Activated CD8-positive, alpha-beta memory T cell treated with anti-CD3 and anti-CD28 coated beads for 4 hours (primary cell): ENCODE measurements around the gene FMN1.

Source experiments
- DNase-seq, 2 donors: peaks; one replicate each; pipeline ENCODE4 v3.0.0-alpha.2; 2020; ENCODE audit warnings: low read depth in 2 of 2

The FMN1 gene

GRCh38 chr15:32826685-32827084 is 367.8 kb downstream of the FMN1 start:
- no peak for DNase-seq

GRCh38 chr15:32825219-32825618 is 369.3 kb downstream of the FMN1 start:
- no peak for DNase-seq

- DNase-seq: no peak
These were observed 369.7 kb downstream of the FMN1 start for GRCh38 chr15:32824777-32825176.

- no peak for DNase-seq
These were observed 370.8 kb downstream of the FMN1 start for GRCh38 chr15:32823750-32824149.

- no peak for DNase-seq
These were observed 371.8 kb downstream of the FMN1 start for GRCh38 chr15:32822739-32823138.

GRCh38 chr15:32819448-32819847 is 375.1 kb downstream of the FMN1 start:
- no peak for DNase-seq

DNA sequence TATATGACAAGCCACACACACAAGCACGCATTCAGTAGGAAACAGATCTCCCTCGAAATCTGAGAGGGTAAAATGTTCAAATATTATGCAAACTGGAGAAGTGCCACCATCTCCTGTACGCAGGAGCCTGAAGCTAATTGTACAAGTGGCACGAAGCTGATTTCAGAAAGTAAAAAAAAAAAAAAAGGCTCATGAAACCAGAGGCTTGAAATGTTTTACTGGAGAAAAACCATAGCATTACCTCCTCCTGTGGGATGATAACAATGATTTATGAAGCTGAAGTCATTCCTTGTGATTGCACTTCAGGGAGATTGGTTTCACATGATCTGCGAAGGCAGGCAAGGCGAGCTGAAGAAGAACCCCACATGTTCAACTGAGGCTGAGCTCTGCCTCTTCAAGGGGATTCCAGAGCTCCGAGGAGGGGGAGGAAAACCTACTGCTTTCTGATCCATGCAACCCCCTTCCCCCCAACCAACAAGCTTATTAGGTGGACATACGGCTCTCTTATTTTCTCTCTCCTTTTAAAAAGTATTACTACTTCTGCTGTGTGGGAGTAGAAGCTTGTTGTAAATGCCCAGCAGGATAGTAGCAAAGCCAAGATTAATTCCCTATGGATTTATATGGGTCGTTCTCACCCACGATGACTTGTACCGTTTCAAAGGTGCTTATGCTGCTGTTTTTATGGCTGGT is 375.6 kb downstream of the FMN1 start:
- no peak for DNase-seq

DNA sequence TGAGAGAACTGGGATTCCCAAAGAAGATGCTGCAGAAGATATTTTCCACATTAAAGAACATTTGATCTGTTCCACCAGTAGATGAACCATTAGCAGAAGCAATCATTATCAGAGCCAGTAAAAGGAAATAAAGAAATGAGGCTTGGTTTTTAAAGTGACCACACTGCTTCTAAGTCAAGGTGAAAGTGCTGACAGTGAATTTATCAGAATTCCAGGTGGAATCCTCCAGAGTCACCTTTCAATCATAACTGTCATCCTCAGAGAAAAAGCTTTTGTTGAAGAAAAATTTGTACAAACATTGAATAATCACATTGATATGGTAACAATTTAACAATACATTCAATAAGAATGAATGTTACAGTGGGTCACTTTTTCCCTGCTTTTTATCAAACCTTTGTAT is 376.9 kb downstream of the FMN1 start:
- DNase-seq: no peak

DNA sequence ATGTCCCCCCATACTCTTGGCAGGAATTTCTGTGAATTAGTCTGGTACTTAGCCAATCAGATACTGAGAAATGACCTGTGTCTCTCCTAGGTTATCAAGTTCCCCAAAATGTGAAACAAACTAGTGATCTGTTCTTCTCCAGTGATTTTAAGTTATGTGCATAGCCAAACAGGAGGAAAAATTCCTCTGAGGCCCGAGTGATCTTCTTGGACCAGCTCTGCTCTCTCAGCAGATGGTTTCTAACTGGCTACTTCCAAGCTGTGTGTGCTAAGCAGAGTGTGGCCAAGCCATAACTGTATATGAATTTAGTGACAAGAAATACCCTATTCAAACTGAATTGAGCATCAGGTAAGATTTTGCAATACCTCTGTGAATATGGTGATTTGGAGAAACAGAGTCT is 387.2 kb downstream of the FMN1 start:
- DNase-seq: no peak

DNA sequence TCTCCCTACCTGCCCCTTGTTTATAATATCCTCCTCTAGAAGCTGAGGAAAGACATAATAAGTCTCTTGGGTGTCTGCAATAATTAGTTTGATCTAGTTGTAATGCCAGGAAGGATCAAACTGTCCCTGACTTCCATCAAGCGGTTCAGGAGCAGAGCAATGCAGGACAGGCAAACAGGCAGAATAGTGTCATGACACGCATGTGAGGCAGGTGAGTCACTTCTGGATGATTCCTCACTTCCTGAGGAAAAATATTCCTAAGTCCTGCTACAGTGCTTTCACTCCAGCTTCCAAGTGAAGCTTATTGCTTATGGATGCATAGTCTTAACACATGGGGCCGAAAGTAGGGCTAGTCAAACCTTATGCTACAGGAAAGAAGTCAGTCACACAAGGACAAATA is 390.9 kb downstream of the FMN1 start:
- DNase-seq: no peak

GRCh38 chr15:32802286-32802936 is 392.1 kb downstream of the FMN1 start:
- no peak for DNase-seq

DNA sequence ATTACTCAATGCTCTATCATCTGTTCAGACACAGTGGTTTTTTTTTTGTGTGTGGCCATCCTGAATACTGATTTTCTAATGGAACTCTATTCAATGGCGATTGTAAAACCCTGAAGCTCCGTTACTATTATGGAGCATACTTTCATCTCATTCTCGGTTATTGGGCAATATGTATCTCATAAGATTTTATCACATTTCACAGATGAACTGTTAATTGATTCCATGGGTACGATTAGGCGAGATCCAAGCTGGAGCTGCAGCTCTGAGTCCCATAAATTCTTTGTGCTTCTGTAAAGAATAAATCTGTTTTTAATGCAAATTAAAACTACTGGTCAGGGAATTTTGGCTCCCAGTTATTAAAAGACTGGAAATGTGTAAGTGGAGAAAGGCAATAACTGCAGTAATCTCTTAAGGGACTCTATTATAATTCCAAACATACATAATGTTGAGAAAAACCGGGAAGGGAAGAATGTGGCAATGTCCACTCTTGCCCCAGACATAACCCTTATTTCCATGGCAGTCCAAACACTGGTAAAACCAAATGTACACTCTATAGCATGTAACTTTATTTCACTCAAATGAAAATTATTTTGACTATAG is 394.5 kb downstream of the FMN1 start:
- no peak for DNase-seq

DNA sequence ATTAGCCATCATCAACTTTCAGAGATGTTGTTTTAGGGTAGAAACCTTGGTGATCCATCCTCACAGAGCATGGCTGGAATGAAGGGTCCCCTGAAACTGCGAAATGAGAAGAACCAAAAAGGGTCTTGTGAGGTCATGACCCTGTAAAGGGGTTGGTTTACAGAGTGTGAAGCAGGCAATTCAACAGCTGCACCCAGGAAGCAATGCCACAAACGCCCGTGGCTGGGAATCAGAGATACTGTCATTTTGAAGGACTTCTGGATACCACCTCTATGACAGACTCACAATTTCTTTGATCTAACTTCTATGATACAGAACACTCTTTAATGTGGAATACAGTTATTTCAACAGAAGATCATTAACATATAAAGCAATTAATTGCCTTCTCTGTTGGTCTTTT is 397.7 kb downstream of the FMN1 start:
- no peak for DNase-seq

GRCh38 chr15:32794973-32795372 is 399.5 kb downstream of the FMN1 start:
- no peak for DNase-seq

- no peak for DNase-seq
These were observed 402.1 kb downstream of the FMN1 start for GRCh38 chr15:32792436-32792835.

- no peak for DNase-seq
These were observed 404.0 kb downstream of the FMN1 start for GRCh38 chr15:32790352-32790999.

DNA sequence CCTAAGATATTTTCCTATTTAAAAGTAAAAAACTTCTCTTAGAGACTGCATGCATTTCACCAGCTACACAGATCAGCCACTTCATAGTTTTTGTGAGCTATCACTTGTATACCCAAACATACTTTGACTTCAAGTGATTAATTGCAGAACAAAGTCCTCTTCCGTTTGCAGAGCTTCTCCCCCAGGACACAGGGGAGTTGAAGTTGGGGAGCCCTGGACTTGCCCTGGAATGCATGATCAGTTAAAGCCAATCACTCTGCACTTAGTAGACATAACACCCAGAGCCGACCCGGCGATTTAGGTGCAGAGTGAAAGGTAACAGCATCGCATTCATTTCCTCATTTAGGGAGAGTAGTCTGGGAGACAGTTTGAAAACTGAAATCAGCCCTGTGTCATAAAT is 406.6 kb downstream of the FMN1 start:
- DNase-seq: no peak

DNA sequence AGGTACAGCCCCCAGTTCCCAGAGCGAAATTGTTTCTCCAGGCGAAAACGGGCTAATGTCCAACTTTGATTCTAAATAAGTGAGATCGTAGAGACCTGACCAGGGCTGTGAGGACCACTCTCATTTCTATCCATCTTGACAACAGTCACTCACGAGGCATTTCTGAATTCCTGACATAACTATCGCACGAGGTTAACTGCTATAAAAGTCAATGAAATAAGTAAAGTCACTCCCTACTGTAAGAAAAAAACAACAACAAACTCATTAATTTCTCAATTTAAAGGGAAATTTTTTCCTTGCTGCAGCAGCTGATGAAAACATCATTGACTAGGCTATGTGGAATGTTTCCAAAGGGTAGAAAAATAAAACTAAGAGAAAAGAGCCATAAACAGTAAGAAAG is 407.6 kb downstream of the FMN1 start:
- DNase-seq: no peak

DNA sequence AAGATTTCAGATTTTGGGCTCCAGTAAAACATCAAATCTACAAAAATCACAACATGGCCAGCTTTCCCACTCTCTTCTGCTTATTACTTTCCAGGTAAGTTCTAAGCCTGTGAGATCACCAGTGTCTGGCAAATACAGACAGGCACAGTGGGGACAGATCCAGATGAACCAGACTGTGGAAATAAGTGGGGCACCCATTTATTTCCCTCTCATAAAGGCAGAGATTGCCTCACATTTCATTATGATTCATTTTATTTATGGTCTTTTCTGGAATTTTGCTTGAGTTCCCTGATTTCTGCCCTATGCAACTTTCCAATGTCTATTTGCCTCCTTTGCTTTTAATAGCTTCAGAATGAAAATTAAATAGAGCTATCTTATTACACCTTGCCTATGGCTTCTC is 409.9 kb downstream of the FMN1 start:
- DNase-seq: no peak

DNA sequence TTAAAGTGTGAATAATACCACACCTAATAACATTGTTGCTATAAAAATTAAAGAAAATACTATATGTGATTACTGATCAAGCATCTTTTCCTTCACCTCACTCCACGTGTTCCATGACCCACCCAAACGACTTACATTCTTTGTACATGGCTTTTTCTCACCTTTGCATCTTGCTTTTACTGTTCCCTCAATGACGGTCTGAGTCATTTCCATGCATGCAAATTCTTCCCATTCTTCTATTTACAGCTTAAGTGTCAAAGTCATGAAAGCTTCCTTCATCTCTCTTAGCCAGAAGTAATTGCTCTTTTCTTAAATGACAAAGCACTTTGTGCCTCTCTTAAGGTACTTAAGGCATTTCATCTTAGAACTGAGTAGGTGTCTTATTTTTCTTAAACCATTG is 412.7 kb downstream of the FMN1 start:
- no peak for DNase-seq

GRCh38 chr15:32778391-32779176 is 415.9 kb downstream of the FMN1 start:
- DNase-seq: no peak

- DNase-seq: no peak
These were observed 419.4 kb downstream of the FMN1 start for GRCh38 chr15:32775103-32775502.
